GM10248 (cell line): Measurements from ENCODE around the gene ZNF524.

Experiments used
- CTCF ChIA-PET: fragments of 300-600 bp; sonication (Branson Sonifier 250); formaldehyde crosslinking; extraction: SDS; loops from one replicate; lab custom pipeline; 2021; ENCODE audit warnings: antibody characterized with exemption; lab: Yijun Ruan, JAX
- POLR2A ChIA-PET: fragments of 350-650 bp; sonication (Branson Sonifier 250); formaldehyde crosslinking; extraction: SDS; loops from one replicate; lab custom pipeline; 2020; ENCODE audit warnings: antibody characterized with exemption; lab: Yijun Ruan, JAX
- DNase-seq: peaks from one replicate; pipeline ENCODE4 v3.0.0; 2012; ENCODE audit errors: extremely low spot score
- CTCF ChIP-seq: IDR thresholded peaks from 2 replicates; pipeline ENCODE4 v1.5.1; 2012; ENCODE audit warnings: mild to moderate bottlenecking, low read depth; ENCODE audit errors: extremely low read depth, missing control alignments, control extremely low read depth

The ZNF524 gene

GRCh38 chr19:55650602-55651230 is 50.6 kb downstream of the ZNF524 start:
- POLR2A ChIA-PET = interaction anchor here (1.1 kb wide), 1 partner anchor 14 kb away, joined by 4 read pairs; no protein-coding TSS in a partner anchor
- no peak for TF ChIP-seq CTCF
- CTCF ChIA-PET = interaction anchor here (7.2 kb wide), 1 partner anchor 16 kb away, joined by 84 read pairs; no protein-coding TSS in a partner anchor
- DNase-seq = no peak

- TF ChIP-seq CTCF = no peak
- POLR2A ChIA-PET = no interaction called here
- DNase-seq = no peak
- CTCF ChIA-PET = no interaction called here
Observed at GRCh38 chr19:55651236-55651635, 51.1 kb downstream of the ZNF524 start.

GRCh38 chr19:55652311-55653128 is 52.4 kb downstream of the ZNF524 start:
- POLR2A ChIA-PET = no interaction called here
- no peak for DNase-seq
- CTCF ChIA-PET = interaction anchor here (0.8 to 3.4 kb wide), 7 partner anchors 9 to 48 kb away, joined by 3 to 39 read pairs (median 5); partner anchors contain the start of genes ZNF581 and ZNF784
- no peak for TF ChIP-seq CTCF
